Left ventricle myocardium inferior (tissue), 1 donor: Measurements from ENCODE around the gene LSMEM2. TPM values are rescaled to one million over a fixed set of nuclear protein-coding genes. Genes with fewer than 3 reads are reported as not detected.
A peak's percentile ranks its signal among the peaks of the same experiment; 100 is the strongest.

Experiments used
- DNase-seq: peaks from one replicate; pipeline ENCODE4 v3.0.0-alpha.2; 2020
- H3K27ac ChIP-seq: fragments of 200-600 bp; replicated peaks from 2 replicates; pipeline ENCODE4 v1.8.0; 2021
- H3K27me3 ChIP-seq: fragments of 200-600 bp; 2 replicates; pipeline ENCODE4 v1.8.0; 2021; ENCODE audit warnings: low read depth
- H3K36me3 ChIP-seq: fragments of 200-600 bp; 2 replicates; pipeline ENCODE4 v1.8.0; 2021
- H3K4me1 ChIP-seq: fragments of 200-600 bp; 2 replicates; pipeline ENCODE4 v1.8.0; 2021
- H3K4me3 ChIP-seq: fragments of 200-600 bp; 2 replicates; pipeline ENCODE4 v1.8.0; 2021; ENCODE audit warnings: mild to moderate bottlenecking, moderate library complexity
- H3K9me3 ChIP-seq: fragments of 200-600 bp; replicated peaks from 2 replicates; pipeline ENCODE4 v1.8.0; 2021
- CTCF ChIP-seq: fragments of 200-600 bp; IDR thresholded peaks from 2 replicates; pipeline ENCODE4 v1.8.0; 2021; ENCODE audit warnings: antibody characterized with exemption, mild to moderate bottlenecking, borderline replicate concordance
- intact Hi-C: fragments of 100-400 bp; cut with micrococcal nuclease; formaldehyde crosslinking; loops from one replicate; pipeline ENCODE4 v1.11.0; 2022
- total RNA-seq: library from RNA; stranded (reverse); fragmentation: NEBNext Ultra II Directional; extraction: Animal tissue kit (Norgen Biotek cat#: 25700); gene quantifications from one replicate; pipeline ENCODE4 v1.2.1, GENCODE V29; 2021
- donor health status: DM: no; HTN: yes; CAD: no; lungs with severe emphysema.

The LSMEM2 gene
- total RNA-seq, 1 donor from 2014 or later, result 27.7 TPM

GRCh38 chr3:50232303-50232702 lies 46.6 kb upstream of the LSMEM2 start:
- Histone ChIP-seq H3K4me1 (peaks cover 32% of the 10 kb centered on the region), H3K27me3 (no peaks in the 10 kb centered on the region), H3K36me3 (no peaks in the 10 kb centered on the region), H3K4me3 (no peak overlapping the region), H3K27ac (no peak overlapping the region), H3K9me3 (no peaks in the 10 kb centered on the region)
- intact Hi-C loops, result no loop called here
- no peak for TF ChIP-seq CTCF
- DNase-seq, result no peak

- Histone ChIP-seq H3K36me3 (no peaks in the 10 kb centered on the region), H3K27ac (no peak overlapping the region), H3K27me3 (no peaks in the 10 kb centered on the region), H3K4me3 (no peak overlapping the region), H3K9me3 (no peaks in the 10 kb centered on the region), H3K4me1 (peaks cover 33% of the 10 kb centered on the region)
- TF ChIP-seq CTCF, result no peak
- intact Hi-C loops, result no loop called here
- DNase-seq, result no peak
Measured at GRCh38 chr3:50233176-50233575, 45.7 kb upstream of the LSMEM2 start.

GRCh38 chr3:50235716-50236483 lies 43.0 kb upstream of the LSMEM2 start, which contains the start of gene GNAI2:
GNAI2 (plus strand) TSS chr3:50236204; CDS start chr3:50236336, 132 bp downstream.
- Histone ChIP-seq H3K4me3 (peak within 1 kb of the TSS; percentile 91), H3K36me3 (peaks cover 4% of the 10 kb centered on the region), H3K4me1 (peaks cover 58% of the 10 kb centered on the region), H3K27ac (peak within 1 kb of the TSS; percentile 99), H3K9me3 (no peaks in the 10 kb centered on the region), H3K27me3 (no peaks in the 10 kb centered on the region)
- no peak for TF ChIP-seq CTCF
- intact Hi-C loops, result no loop called here
- peak; percentile 99 for DNase-seq

GRCh38 chr3:50236484-50237132 lies 42.3 kb upstream of the LSMEM2 start:
- no peak for TF ChIP-seq CTCF
- H3K27me3 ChIP-seq, result no peaks in the 10 kb centered on the region
- H3K36me3 ChIP-seq, result peaks cover 4% of the 10 kb centered on the region
- peaks cover 65% of the 10 kb centered on the region for H3K4me1 ChIP-seq
- DNase-seq, result no peak
- intact Hi-C loops, result no loop called here
- H3K9me3 ChIP-seq, result no peaks in the 10 kb centered on the region
- H3K27ac ChIP-seq, result peak overlapping the region; percentile 99
- H3K4me3 ChIP-seq, result peak overlapping the region; percentile 91

- peaks cover 70% of the 10 kb centered on the region for H3K4me1 ChIP-seq
- no peaks in the 10 kb centered on the region for H3K27me3 ChIP-seq
- peak overlapping the region; percentile 91 for H3K4me3 ChIP-seq
- TF ChIP-seq CTCF, result no peak
- no peak for DNase-seq
- peaks cover 4% of the 10 kb centered on the region for H3K36me3 ChIP-seq
- intact Hi-C loops, result no loop called here
- peak overlapping the region; percentile 99 for H3K27ac ChIP-seq
- no peaks in the 10 kb centered on the region for H3K9me3 ChIP-seq
Measured at GRCh38 chr3:50237133-50237651, 41.7 kb upstream of the LSMEM2 start.
